WTC11 (cell line): ENCODE results near the gene SIM1.

Experiments
- ESRRA ChIP-seq: sonication (generic); formaldehyde crosslinking; IDR thresholded peaks from 2 replicates; pipeline ENCODE4 v1.8.1; 2022; ENCODE audit warnings: mild to moderate bottlenecking, missing genetic modification reagents, borderline replicate concordance
- TP53 ChIP-seq: sonication (generic); formaldehyde crosslinking; IDR thresholded peaks from 2 replicates; pipeline ENCODE4 v1.8.1; 2023; ENCODE audit warnings: mild to moderate bottlenecking, missing genetic modification reagents
- ZNF416 ChIP-seq: fragments of 250-450 bp; sonication (Bioruptor Pico); IDR thresholded peaks from 2 replicates; pipeline ENCODE4 v1.9.0; 2021; ENCODE audit warnings: mild to moderate bottlenecking, inconsistent platforms
- TF ChIP-seq, protein P1 (sequence below): sonication (generic); formaldehyde crosslinking; IDR thresholded peaks from 2 replicates; pipeline ENCODE4 v1.8.0; 2022; ENCODE audit warnings: mild to moderate bottlenecking, missing genetic modification reagents
- TF ChIP-seq, protein P2 (sequence below): fragments of 200-600 bp; IDR thresholded peaks from 2 replicates; pipeline ENCODE4 v1.8.0; 2022; ENCODE audit warnings: antibody characterized with exemption

DNA sequence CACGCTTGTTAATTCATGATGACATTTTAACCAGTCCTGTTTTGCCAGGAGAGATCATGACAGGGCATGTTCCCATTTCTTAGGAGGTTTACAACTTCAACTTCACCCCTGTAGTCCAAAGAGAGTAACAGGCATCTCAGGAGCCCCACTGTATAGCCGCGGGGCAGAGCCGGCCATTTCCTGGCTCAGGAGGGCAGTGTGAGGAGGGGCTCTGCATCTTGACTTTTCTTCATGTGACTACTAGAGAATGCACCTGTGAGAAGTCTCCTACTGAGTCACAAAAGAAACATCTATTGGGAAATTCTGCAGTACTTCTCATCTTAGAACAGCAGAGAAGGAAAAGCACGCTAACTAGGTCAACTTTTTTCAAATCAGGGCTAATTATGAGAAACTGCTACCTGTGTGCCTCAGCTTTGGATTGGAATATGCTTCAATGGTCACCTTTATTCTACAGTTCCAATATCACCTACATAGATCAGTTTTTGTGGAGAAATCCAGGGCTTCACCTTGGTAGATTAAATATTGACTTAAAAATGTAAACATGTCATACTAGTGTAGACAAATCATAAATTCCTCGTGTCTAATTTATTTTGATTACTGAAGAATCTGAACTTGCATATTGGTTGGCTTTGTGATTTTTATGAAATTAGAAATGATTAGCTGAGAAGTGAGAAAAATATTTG lies 28.6 kb upstream of the SIM1 start:
- TF ChIP-seq TP53 (CRISPR knock-in tag) (no peak), ESRRA (CRISPR knock-in tag) (no peak), ZNF416 (CRISPR knock-in tag) (no peak)
- TF ChIP-seq, protein P1, sequence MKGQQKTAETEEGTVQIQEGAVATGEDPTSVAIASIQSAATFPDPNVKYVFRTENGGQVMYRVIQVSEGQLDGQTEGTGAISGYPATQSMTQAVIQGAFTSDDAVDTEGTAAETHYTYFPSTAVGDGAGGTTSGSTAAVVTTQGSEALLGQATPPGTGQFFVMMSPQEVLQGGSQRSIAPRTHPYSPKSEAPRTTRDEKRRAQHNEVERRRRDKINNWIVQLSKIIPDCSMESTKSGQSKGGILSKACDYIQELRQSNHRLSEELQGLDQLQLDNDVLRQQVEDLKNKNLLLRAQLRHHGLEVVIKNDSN (CRISPR knock-in tag), result no peak
- TF ChIP-seq, protein P2, sequence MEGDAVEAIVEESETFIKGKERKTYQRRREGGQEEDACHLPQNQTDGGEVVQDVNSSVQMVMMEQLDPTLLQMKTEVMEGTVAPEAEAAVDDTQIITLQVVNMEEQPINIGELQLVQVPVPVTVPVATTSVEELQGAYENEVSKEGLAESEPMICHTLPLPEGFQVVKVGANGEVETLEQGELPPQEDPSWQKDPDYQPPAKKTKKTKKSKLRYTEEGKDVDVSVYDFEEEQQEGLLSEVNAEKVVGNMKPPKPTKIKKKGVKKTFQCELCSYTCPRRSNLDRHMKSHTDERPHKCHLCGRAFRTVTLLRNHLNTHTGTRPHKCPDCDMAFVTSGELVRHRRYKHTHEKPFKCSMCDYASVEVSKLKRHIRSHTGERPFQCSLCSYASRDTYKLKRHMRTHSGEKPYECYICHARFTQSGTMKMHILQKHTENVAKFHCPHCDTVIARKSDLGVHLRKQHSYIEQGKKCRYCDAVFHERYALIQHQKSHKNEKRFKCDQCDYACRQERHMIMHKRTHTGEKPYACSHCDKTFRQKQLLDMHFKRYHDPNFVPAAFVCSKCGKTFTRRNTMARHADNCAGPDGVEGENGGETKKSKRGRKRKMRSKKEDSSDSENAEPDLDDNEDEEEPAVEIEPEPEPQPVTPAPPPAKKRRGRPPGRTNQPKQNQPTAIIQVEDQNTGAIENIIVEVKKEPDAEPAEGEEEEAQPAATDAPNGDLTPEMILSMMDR, result no peak
